Measurements from ENCODE around the gene FFAR4. TPM values are rescaled to one million over a fixed set of nuclear protein-coding genes. Genes with fewer than 3 reads are reported as not detected.

FFAR4 gene
- polyA plus RNA-seq, 4 donors, result 0.45 to 1.3 (median 0.99) TPM; not detected in 1

- 39 to 62% (median 58%) methylated on average over 3 of the region's 3 CpGs for WGBS, 3 donors
- Histone ChIP-seq H3K4me1 (ENCODE audit: control insufficient read depth in 3 of 3, insufficient read depth in 2 of 3, low read depth in 1 of 3, low read length in 2 of 3) (peaks cover 0 to 6% (median 0%) of the 10 kb centered on the region in 3 donors), H3K9me3 (ENCODE audit: control insufficient read depth in 2 of 2, insufficient read depth in 1 of 2, low read depth in 1 of 2, low read length in 1 of 2) (peaks cover 0 to 11% of the 10 kb centered on the region in 2 donors), H3K36me3 (ENCODE audit: control insufficient read depth in 3 of 3, insufficient read depth in 2 of 3, low read depth in 1 of 3, low read length in 3 of 3) (no peaks in the 10 kb centered on the region), H3K4me3 (ENCODE audit: low read depth in 1 of 3, low read length in 3 of 3) (no peak overlapping the region), H3K27ac (ENCODE audit: low read depth in 1 of 3, low read length in 2 of 3) (no peak overlapping the region), H3K27me3 (ENCODE audit: control insufficient read depth in 3 of 3, insufficient read depth in 3 of 3, low read length in 3 of 3) (peaks cover 0 to 3% (median 2%) of the 10 kb centered on the region in 3 donors)
- peak; percentile 11 to 41 for DNase-seq
- FAIRE-seq, result no peak
Measured at GRCh38 chr10:93576888-93577287, 10.4 kb downstream of the FFAR4 start.

GRCh38 chr10:93577565-93577964, 11.1 kb downstream of the FFAR4 start:
- DNase-seq (no peak), FAIRE-seq (no peak)
- Histone ChIP-seq H3K9me3 (ENCODE audit: control insufficient read depth in 2 of 2, insufficient read depth in 1 of 2, low read depth in 1 of 2, low read length in 1 of 2) (peaks cover 0 to 11% of the 10 kb centered on the region in 2 donors), H3K4me3 (ENCODE audit: low read depth in 1 of 3, low read length in 3 of 3) (no peak overlapping the region), H3K27ac (ENCODE audit: low read depth in 1 of 3, low read length in 2 of 3) (peak overlapping the region in 1 of 3 donors; percentile 34), H3K4me1 (ENCODE audit: control insufficient read depth in 3 of 3, insufficient read depth in 2 of 3, low read depth in 1 of 3, low read length in 2 of 3) (peaks cover 0 to 6% (median 0%) of the 10 kb centered on the region in 3 donors), H3K36me3 (ENCODE audit: control insufficient read depth in 3 of 3, insufficient read depth in 2 of 3, low read depth in 1 of 3, low read length in 3 of 3) (no peaks in the 10 kb centered on the region), H3K27me3 (ENCODE audit: control insufficient read depth in 3 of 3, insufficient read depth in 3 of 3, low read length in 3 of 3) (peaks cover 0 to 2% (median 0%) of the 10 kb centered on the region in 3 donors)
- WGBS, 3 donors, result 87 to 94% (median 90%) methylated on average over 3 of the region's 3 CpGs

- Histone ChIP-seq H3K4me1 (ENCODE audit: control insufficient read depth in 3 of 3, insufficient read depth in 2 of 3, low read depth in 1 of 3, low read length in 2 of 3) (peaks cover 0 to 6% (median 0%) of the 10 kb centered on the region in 3 donors), H3K27ac (ENCODE audit: low read depth in 1 of 3, low read length in 2 of 3) (no peak overlapping the region)
- WGBS, 3 donors, result 52 to 72% (median 66%) methylated on average over 7 of the region's 7 CpGs
Measured at GRCh38 chr10:93579089-93579488, 12.6 kb downstream of the FFAR4 start.

GRCh38 chr10:93579985-93580711, 13.7 kb downstream of the FFAR4 start:
- FAIRE-seq (no peak), DNase-seq (no peak)
- Histone ChIP-seq H3K36me3 (ENCODE audit: control insufficient read depth in 3 of 3, insufficient read depth in 2 of 3, low read depth in 1 of 3, low read length in 3 of 3) (no peaks in the 10 kb centered on the region), H3K27ac (ENCODE audit: low read depth in 1 of 3, low read length in 2 of 3) (no peak overlapping the region), H3K27me3 (ENCODE audit: control insufficient read depth in 3 of 3, insufficient read depth in 3 of 3, low read length in 3 of 3) (peaks cover 0 to 2% (median 0%) of the 10 kb centered on the region in 3 donors), H3K4me3 (ENCODE audit: low read depth in 1 of 3, low read length in 3 of 3) (no peak overlapping the region), H3K4me1 (ENCODE audit: control insufficient read depth in 3 of 3, insufficient read depth in 2 of 3, low read depth in 1 of 3, low read length in 2 of 3) (peaks cover 0 to 6% (median 0%) of the 10 kb centered on the region in 3 donors), H3K9me3 (ENCODE audit: control insufficient read depth in 2 of 2, insufficient read depth in 1 of 2, low read depth in 1 of 2, low read length in 1 of 2) (peaks cover 0 to 11% of the 10 kb centered on the region in 2 donors)
- WGBS, 3 donors, result 76 to 90% (median 88%) methylated on average over 3 of the region's 3 CpGs

More at GRCh38 chr10:93579089-93579488, 12.6 kb downstream of the FFAR4 start:
- peak; percentile 39 for DNase-seq
- H3K4me3 ChIP-seq (ENCODE audit: low read depth in 1 of 3, low read length in 3 of 3), result no peak overlapping the region
- no peaks in the 10 kb centered on the region for H3K36me3 ChIP-seq (ENCODE audit: control insufficient read depth in 3 of 3, insufficient read depth in 2 of 3, low read depth in 1 of 3, low read length in 3 of 3)
- peaks cover 0 to 2% (median 0%) of the 10 kb centered on the region in 3 donors for H3K27me3 ChIP-seq (ENCODE audit: control insufficient read depth in 3 of 3, insufficient read depth in 3 of 3, low read length in 3 of 3)
- FAIRE-seq, result no peak
- H3K9me3 ChIP-seq (ENCODE audit: control insufficient read depth in 2 of 2, insufficient read depth in 1 of 2, low read depth in 1 of 2, low read length in 1 of 2), result peaks cover 0 to 11% of the 10 kb centered on the region in 2 donors

GRCh38 chr10:93580828-93581227, 14.4 kb downstream of the FFAR4 start:
- DNase-seq (peak in 1 of 2 donors; percentile 28), FAIRE-seq (no peak)
- Histone ChIP-seq H3K9me3 (ENCODE audit: control insufficient read depth in 2 of 2, insufficient read depth in 1 of 2, low read depth in 1 of 2, low read length in 1 of 2) (peaks cover 0 to 11% of the 10 kb centered on the region in 2 donors), H3K4me3 (ENCODE audit: low read depth in 1 of 3, low read length in 3 of 3) (no peak overlapping the region), H3K36me3 (ENCODE audit: control insufficient read depth in 3 of 3, insufficient read depth in 2 of 3, low read depth in 1 of 3, low read length in 3 of 3) (no peaks in the 10 kb centered on the region), H3K4me1 (ENCODE audit: control insufficient read depth in 3 of 3, insufficient read depth in 2 of 3, low read depth in 1 of 3, low read length in 2 of 3) (peaks cover 0 to 6% (median 0%) of the 10 kb centered on the region in 3 donors), H3K27me3 (ENCODE audit: control insufficient read depth in 3 of 3, insufficient read depth in 3 of 3, low read length in 3 of 3) (peaks cover 0 to 2% (median 0%) of the 10 kb centered on the region in 3 donors), H3K27ac (ENCODE audit: low read depth in 1 of 3, low read length in 2 of 3) (no peak overlapping the region)
- WGBS, 3 donors, result 50 to 63% (median 58%) methylated on average over 6 of the region's 6 CpGs

GRCh38 chr10:93584445-93584844, 18.0 kb downstream of the FFAR4 start:
- Histone ChIP-seq H3K4me1 (ENCODE audit: control insufficient read depth in 3 of 3, insufficient read depth in 2 of 3, low read depth in 1 of 3, low read length in 2 of 3) (no peaks in the 10 kb centered on the region), H3K9me3 (ENCODE audit: control insufficient read depth in 2 of 2, insufficient read depth in 1 of 2, low read depth in 1 of 2, low read length in 1 of 2) (peaks cover 0 to 7% of the 10 kb centered on the region in 2 donors), H3K36me3 (ENCODE audit: control insufficient read depth in 3 of 3, insufficient read depth in 2 of 3, low read depth in 1 of 3, low read length in 3 of 3) (no peaks in the 10 kb centered on the region), H3K27ac (ENCODE audit: low read depth in 1 of 3, low read length in 2 of 3) (no peak overlapping the region), H3K27me3 (ENCODE audit: control insufficient read depth in 3 of 3, insufficient read depth in 3 of 3, low read length in 3 of 3) (peaks cover 0 to 2% (median 0%) of the 10 kb centered on the region in 3 donors), H3K4me3 (ENCODE audit: low read depth in 1 of 3, low read length in 3 of 3) (no peak overlapping the region)
- 87 to 94% (median 92%) methylated on average over 7 of the region's 7 CpGs for WGBS, 3 donors
- DNase-seq (no peak), FAIRE-seq (no peak)

- Histone ChIP-seq H3K27me3 (ENCODE audit: control insufficient read depth in 3 of 3, insufficient read depth in 3 of 3, low read length in 3 of 3) (peaks cover 0 to 2% (median 0%) of the 10 kb centered on the region in 3 donors), H3K27ac (ENCODE audit: low read depth in 1 of 3, low read length in 2 of 3) (no peak overlapping the region), H3K9me3 (ENCODE audit: control insufficient read depth in 2 of 2, insufficient read depth in 1 of 2, low read depth in 1 of 2, low read length in 1 of 2) (no peaks in the 10 kb centered on the region), H3K4me3 (ENCODE audit: low read depth in 1 of 3, low read length in 3 of 3) (no peak overlapping the region), H3K4me1 (ENCODE audit: control insufficient read depth in 3 of 3, insufficient read depth in 2 of 3, low read depth in 1 of 3, low read length in 2 of 3) (peaks cover 2 to 18% (median 5%) of the 10 kb centered on the region in 3 donors), H3K36me3 (ENCODE audit: control insufficient read depth in 3 of 3, insufficient read depth in 2 of 3, low read depth in 1 of 3, low read length in 3 of 3) (no peaks in the 10 kb centered on the region)
- DNase-seq (no peak), FAIRE-seq (no peak)
- WGBS, 3 donors, result 86 to 93% (median 87%) methylated on average over 15 of the region's 15 CpGs
Measured at GRCh38 chr10:93589648-93590562, 23.4 kb downstream of the FFAR4 start.

- Histone ChIP-seq H3K27ac (ENCODE audit: low read depth in 1 of 3, low read length in 2 of 3) (no peak overlapping the region), H3K9me3 (ENCODE audit: control insufficient read depth in 2 of 2, insufficient read depth in 1 of 2, low read depth in 1 of 2, low read length in 1 of 2) (no peaks in the 10 kb centered on the region), H3K4me3 (ENCODE audit: low read depth in 1 of 3, low read length in 3 of 3) (no peak overlapping the region), H3K36me3 (ENCODE audit: control insufficient read depth in 3 of 3, insufficient read depth in 2 of 3, low read depth in 1 of 3, low read length in 3 of 3) (peaks cover 0 to 2% (median 0%) of the 10 kb centered on the region in 3 donors), H3K27me3 (ENCODE audit: control insufficient read depth in 3 of 3, insufficient read depth in 3 of 3, low read length in 3 of 3) (peaks cover 0 to 2% (median 0%) of the 10 kb centered on the region in 3 donors), H3K4me1 (ENCODE audit: control insufficient read depth in 3 of 3, insufficient read depth in 2 of 3, low read depth in 1 of 3, low read length in 2 of 3) (peaks cover 2 to 18% (median 5%) of the 10 kb centered on the region in 3 donors)
- DNase-seq (no peak), FAIRE-seq (no peak)
- 88 to 93% (median 89%) methylated on average over 7 of the region's 7 CpGs for WGBS, 3 donors
Measured at GRCh38 chr10:93590638-93591037, 24.2 kb downstream of the FFAR4 start.

All from small intestine (tissue), 7 donors.